RWPE1 (cell line): ENCODE results near the gene PTPRN2.

Experiments used
- CTCF ChIA-PET: fragments of 350-600 bp; sonication (Branson Sonifier 250); formaldehyde crosslinking; extraction: SDS; loops from one replicate; lab custom pipeline; 2021; lab: Yijun Ruan, JAX
- POLR2A ChIA-PET: fragments of 400-600 bp; formaldehyde crosslinking; extraction: SDS; loops from one replicate; lab custom pipeline; 2020; ENCODE audit warnings: antibody characterized with exemption; ENCODE audit not compliant: low non-redundant PET; lab: Yijun Ruan, JAX
- DNase-seq: peaks from one replicate; pipeline ENCODE4 v3.0.0; 2012; ENCODE audit warnings: low spot score
- H3K27ac ChIP-seq: fragments of 450-650 bp; 2 replicates; pipeline ENCODE4 v1.5.1; 2017
- CTCF ChIP-seq: fragments of 450-650 bp; conservative IDR thresholded peaks from 2 replicates; pipeline ENCODE4 v1.5.1; 2017; ENCODE audit warnings: low read depth, mild to moderate bottlenecking

Gene PTPRN2

DNA sequence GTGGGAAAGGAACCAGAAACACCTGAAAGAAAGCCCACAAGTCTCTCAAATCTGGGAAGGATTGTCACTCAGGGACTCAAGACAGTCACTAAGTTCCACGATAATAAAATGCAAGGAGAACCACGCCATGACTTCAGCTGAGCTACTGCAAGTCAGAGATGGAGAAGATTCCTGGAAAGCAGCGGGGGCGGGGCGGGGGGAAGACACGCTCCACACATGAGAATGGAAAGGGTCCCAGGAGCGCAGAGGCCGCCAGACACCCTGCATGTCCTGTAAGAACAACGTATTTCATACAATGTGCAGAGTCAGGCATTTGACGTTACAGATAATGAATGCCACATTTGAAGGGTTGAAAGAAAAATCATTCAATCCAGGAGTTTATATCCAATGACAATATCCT, 448.1 kb downstream of the PTPRN2 start:
- no peak for TF ChIP-seq CTCF
- CTCF ChIA-PET, result no interaction called here
- DNase-seq, result no peak
- POLR2A ChIA-PET, result no interaction called here
- no peak overlapping the region for H3K27ac ChIP-seq

GRCh38 chr7:158138329-158138597, 449.4 kb downstream of the PTPRN2 start:
- no peak for TF ChIP-seq CTCF
- ChIA-PET POLR2A (no interaction called here), CTCF (no interaction called here)
- no peak overlapping the region for H3K27ac ChIP-seq
- no peak for DNase-seq

- TF ChIP-seq CTCF, result no peak
- POLR2A ChIA-PET, result no interaction called here
- CTCF ChIA-PET, result no interaction called here
Observed at GRCh38 chr7:158137516-158138328, 449.9 kb downstream of the PTPRN2 start.

DNA sequence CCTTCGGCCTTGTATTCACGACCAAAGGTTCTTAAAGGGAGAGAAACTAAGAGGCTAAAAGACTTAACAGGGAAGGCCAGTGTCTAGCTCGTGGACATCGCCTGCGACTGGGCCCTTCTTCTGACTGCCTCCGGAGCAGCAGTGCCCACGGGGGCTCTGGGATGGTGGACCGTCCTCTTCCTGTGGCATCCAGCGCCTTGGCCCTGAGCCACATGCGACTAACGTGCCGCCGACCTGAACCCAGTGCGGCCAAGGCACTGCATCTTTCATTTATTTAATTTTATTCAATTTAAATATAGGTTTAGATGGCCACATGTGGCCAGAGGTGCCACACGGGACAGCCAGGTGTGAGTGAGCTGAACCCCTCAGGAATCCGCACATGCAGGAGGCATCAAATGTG, 451.7 kb downstream of the PTPRN2 start:
- POLR2A ChIA-PET, result no interaction called here
- no peak for TF ChIP-seq CTCF
- no peak for DNase-seq

More at GRCh38 chr7:158137516-158138328, 449.9 kb downstream of the PTPRN2 start:
- no peak for DNase-seq
- H3K27ac ChIP-seq, result no peak overlapping the region

GRCh38 chr7:158134824-158135223, 452.8 kb downstream of the PTPRN2 start:
- CTCF ChIA-PET, result no interaction called here

More for the DNA sequence above, 451.7 kb downstream of the PTPRN2 start:
- CTCF ChIA-PET, result no interaction called here
- no peak overlapping the region for H3K27ac ChIP-seq

GRCh38 chr7:158133515-158134271, 453.9 kb downstream of the PTPRN2 start:
- ChIA-PET CTCF (no interaction called here), POLR2A (no interaction called here)
- DNase-seq, result no peak
- TF ChIP-seq CTCF, result no peak
- H3K27ac ChIP-seq, result no peak overlapping the region

More at GRCh38 chr7:158134824-158135223, 452.8 kb downstream of the PTPRN2 start:
- H3K27ac ChIP-seq, result no peak overlapping the region
- POLR2A ChIA-PET, result no interaction called here
- no peak for TF ChIP-seq CTCF
- no peak for DNase-seq
